ENCODE results near the gene UCN.
"Not testable (repeated sequence)": the region's sequence is repeated elsewhere in the genome, so short reads cannot be mapped to it uniquely, and the experiment has no call there.

The UCN gene

GRCh38 chr2:27285481-27285880, 22.8 kb downstream of the UCN start:
- DNase-seq (ENCODE audit: low read depth in 2 of 2, low spot score in 1 of 2), result no peak

- DNase-seq (ENCODE audit: low read depth in 2 of 2, low spot score in 1 of 2), result no peak
These were observed 23.2 kb downstream of the UCN start for GRCh38 chr2:27284996-27285395.

DNA sequence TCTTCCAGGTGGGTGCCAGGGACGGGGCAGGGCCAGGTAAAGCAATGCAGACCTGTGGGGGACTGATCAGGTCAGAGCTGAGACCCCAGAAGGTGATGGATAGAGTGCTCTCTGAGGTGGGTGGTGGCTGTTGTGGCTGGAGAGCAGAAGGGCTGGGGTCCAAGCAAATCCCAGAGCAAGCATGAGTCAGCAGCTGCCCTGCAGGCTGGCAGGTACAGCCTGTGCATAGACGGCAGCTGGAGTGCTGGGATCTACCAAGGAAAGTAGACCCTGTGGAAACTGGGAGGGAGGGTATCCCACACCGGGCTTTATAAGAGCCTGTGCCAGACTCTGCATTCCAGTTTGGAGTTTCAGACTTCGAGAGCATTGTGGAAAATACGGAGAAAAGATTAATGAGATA, 25.4 kb downstream of the UCN start:
- DNase-seq (ENCODE audit: low read depth in 2 of 2, low spot score in 1 of 2), result no peak

GRCh38 chr2:27281855-27282559, 26.2 kb downstream of the UCN start, which contains the start of gene TRIM54:
Gene TRIM54, plus strand, starts transcription at chr2:27282429. Its CDS starts 303 bp downstream, at chr2:27282732.
- DNase-seq (ENCODE audit: low read depth in 2 of 2, low spot score in 1 of 2), result no peak

GRCh38 chr2:27281442-27281841, 26.8 kb downstream of the UCN start:
- DNase-seq (ENCODE audit: low read depth in 2 of 2, low spot score in 1 of 2), result no peak

GRCh38 chr2:27280826-27281225, 27.4 kb downstream of the UCN start:
- DNase-seq (ENCODE audit: low read depth in 2 of 2, low spot score in 1 of 2), result no peak

GRCh38 chr2:27278010-27278409, 30.2 kb downstream of the UCN start:
- no peak for DNase-seq (ENCODE audit: low read depth in 2 of 2, low spot score in 1 of 2)

DNA sequence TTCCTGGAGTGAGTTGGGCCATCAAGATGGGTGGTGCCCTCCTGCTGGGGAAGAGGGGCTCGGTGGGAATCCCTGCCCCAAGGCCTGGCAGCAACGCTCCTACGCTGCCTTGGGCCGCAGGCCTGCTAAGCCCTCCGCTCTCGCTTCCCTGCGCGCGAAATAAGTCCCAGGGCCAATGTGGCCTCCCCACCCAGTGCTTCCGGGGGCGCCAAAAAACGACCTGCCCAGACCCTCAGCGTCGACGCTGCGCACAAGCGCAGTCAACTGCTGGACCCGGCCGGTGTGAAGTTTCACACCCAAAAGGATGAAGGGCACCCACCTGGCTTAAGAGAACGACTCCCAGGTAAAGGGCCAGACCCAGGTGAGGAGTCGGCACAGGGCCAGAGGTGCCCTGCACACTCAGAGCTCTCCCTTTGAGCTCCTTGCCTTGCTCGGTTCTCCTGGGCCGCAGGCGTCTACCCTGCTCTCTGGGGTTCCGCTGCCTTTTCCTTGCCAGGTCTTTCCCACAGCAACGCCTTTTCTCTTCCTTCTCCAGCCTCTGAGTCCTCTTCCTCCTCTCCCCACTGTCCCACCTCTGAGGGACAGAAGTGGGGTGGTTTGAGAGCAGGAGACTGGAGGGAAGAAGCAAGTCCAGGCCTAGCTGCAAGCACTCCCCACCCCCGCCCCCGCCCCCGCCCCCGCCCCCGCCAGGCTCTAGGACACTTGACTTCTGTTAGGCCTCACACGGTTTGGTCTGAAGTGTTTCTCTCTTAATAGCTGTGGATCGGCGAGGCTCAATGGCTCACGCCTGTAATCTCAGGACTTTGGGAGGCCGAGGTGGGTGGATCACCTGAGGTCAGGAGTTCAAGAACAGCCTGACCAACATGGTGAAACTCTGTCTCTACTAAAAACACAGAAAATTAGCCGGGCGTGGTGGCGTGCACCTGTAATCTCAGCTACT, 32.8 kb downstream of the UCN start, which contains the start of gene DNAJC5G:
DNAJC5G (plus strand) TSS at position 223 of the 940 bp plus-strand sequence. CDS start 1,296 bp downstream, outside the sequence.
- DNase-seq (ENCODE audit: low read depth in 2 of 2, low spot score in 1 of 2), result no peak

DNA sequence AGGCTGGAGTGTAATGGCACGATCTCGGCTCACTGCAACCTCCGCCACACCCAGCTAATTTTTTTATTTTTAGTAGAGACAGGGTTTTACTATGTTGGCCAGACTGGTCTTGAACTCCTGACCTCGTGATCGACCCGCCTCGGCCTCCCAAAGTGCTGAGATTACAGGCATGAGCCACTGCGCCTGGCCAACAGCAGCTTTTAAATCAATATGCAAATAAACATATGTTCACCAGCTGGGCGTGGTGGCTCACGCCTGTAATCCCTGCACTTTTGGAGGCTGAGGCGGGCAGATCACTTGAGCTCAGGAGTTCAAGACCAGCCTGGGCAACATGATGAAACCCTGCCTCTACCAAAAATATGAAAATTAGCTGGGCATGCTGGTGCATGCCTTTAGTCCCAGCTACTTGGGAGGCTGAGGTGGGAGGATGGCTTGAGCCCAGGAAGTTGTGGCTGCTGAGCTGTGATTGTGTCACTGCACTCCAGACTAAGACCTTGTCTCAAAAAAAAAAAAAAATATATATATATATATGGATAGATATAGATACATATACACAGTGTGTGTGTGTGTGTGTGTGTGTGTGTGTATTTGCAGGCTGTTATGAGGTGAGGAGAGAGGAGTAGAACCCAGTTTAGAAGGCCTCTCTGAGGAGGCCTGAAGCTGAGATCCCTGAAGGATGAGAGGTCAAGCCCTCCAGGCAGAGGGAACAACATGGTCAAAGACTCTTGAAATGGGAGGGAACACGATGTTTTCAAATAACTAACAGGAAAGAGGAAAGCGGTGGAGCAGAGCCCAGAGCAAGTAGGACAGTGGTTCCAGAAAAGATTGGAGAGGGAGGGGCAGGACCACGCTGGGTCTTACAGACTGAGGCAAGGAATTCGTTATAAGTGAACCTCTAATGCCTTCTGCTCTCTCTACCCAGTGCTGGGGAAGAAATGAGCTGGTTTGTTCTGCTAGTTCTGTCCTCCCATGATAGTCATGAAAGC, 35.4 kb downstream of the UCN start:
- DNase-seq (ENCODE audit: low read depth in 2 of 2, low spot score in 1 of 2), result not testable (repeated sequence)

DNA sequence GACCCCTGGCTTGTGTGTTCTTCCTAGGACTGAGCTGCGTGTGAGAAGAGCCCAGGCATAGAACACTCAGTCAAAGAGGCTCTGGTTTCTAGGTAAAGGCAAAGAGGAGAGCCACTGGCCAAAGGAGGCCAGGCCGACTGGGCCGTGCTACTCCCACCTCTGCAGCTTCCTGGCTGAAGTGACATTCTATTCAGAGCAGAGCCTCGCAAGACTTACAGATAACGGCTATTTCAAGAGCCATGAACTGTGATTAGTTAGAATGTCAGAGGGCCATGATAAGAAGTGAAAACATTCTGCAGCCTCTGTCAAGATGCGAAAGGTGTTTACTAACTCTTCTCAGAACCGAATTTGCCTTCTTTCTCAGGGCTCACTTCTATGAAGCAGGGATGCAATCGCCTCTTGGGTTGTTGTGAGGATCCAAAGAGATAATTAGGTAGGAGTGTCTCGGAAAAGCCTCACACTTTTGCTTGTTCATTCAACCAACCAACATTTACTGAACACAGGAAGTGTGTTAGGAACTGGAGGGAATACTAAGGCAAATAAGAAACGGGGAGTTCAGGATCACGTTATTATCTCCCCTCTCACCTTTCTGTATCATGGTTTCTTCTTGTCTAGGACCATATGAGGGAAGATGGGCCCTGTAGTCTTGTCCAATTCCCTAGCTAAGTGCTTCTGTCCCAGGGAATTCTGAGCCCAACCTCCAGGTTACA, 36.5 kb downstream of the UCN start:
- DNase-seq (ENCODE audit: low read depth in 2 of 2, low spot score in 1 of 2), result no peak

- no peak for DNase-seq (ENCODE audit: low read depth in 2 of 2, low spot score in 1 of 2)
These were observed 37.6 kb downstream of the UCN start for GRCh38 chr2:27270670-27271069.

- DNase-seq (ENCODE audit: low read depth in 2 of 2, low spot score in 1 of 2), result no peak
These were observed 38.1 kb downstream of the UCN start for GRCh38 chr2:27270131-27270530.

DNA sequence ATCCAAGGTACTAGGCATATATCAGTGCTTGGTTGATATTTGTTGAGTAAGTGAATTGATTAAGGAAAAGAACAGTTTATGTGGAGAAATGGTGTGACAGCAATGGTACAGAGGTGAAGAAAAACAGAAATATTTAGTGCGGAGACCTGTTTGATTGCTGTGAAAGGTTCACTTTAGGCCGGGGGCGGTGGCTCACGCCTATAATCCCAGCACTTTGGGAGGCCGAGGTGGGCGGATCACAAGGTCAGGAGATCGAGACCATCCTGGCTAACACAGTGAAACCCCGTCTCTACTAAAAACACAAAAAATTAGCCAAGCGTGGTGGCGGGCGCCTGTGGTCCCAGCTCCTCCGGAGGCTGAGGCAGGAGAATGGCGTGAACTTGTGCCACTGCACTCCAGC, 39.9 kb downstream of the UCN start:
- DNase-seq (ENCODE audit: low read depth in 2 of 2, low spot score in 1 of 2), result not testable (repeated sequence)

- no peak for DNase-seq (ENCODE audit: low read depth in 2 of 2, low spot score in 1 of 2)
These were observed 42.7 kb downstream of the UCN start for GRCh38 chr2:27265536-27265870.

GRCh38 chr2:27264753-27265535, 43.3 kb downstream of the UCN start:
- DNase-seq (ENCODE audit: low read depth in 2 of 2, low spot score in 1 of 2), result peak in 1 of 2 donors; percentile 27

DNA sequence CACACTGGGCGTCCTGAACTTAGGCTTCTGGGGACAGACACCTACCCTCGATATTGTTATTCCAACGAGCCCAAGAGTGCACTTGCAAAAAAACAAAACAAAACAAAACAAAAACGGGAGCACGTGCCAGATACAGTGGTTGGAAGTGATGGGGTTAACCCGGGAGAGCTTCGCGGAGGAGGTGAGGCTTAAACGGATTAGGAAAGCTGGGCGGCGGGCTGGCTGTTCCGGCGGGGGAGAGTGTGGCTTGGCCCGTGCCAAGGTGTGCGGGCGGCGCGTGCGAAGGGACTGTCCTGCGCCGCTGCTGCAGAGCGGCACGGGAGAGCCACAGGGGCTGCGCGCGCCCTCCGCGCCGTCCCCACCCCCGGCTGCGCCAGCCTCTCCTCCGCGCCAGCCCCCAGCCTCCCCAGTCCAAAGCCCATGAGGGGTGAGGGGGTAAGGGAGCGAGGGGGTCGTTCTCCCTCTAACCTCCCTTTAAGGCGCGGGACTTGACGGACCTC, 43.9 kb downstream of the UCN start:
- DNase-seq (ENCODE audit: low read depth in 2 of 2, low spot score in 1 of 2), result no peak

GRCh38 chr2:27263287-27264252, 44.7 kb downstream of the UCN start:
- no peak for DNase-seq (ENCODE audit: low read depth in 2 of 2, low spot score in 1 of 2)

All from stimulated activated CD8-positive, alpha-beta memory T cell treated with anti-CD3 and anti-CD28 coated beads, Interleukin-4, amount 100 ng/mL, for 4 hours (primary cell).